HG03135 (cell line): ENCODE results near the gene CNP.
"Not testable (repeated sequence)": the region's sequence is repeated elsewhere in the genome, so short reads cannot be mapped to it uniquely, and the experiment has no call there.

Source experiments
- ATAC-seq: cut with Tn5 transposase; IDR thresholded peaks from one replicate; pipeline ENCODE4 v1.9.1; 2021; ENCODE audit warnings: mild to moderate bottlenecking, moderate library complexity; ENCODE audit not compliant: unreplicated experiment

The CNP gene

GRCh38 chr17:41966463-41967140, at the start of gene CNP:
TSS of gene CNP (plus strand) at chr17:41966795. CDS start at chr17:41966885, 90 bp downstream.
- ATAC-seq = peak; percentile 64

GRCh38 chr17:41917192-41917591, 49.4 kb upstream of the CNP start:
- ATAC-seq = no peak

GRCh38 chr17:41917679-41918313, 48.8 kb upstream of the CNP start:
- ATAC-seq = peak; percentile 8

- ATAC-seq = peak; percentile 86
Measured at GRCh38 chr17:41918314-41919164, 48.1 kb upstream of the CNP start, which contains the start of gene ACLY. TSS of gene ACLY (minus strand) at chr17:41918951. CDS start at chr17:41913873, 5,078 bp downstream.

GRCh38 chr17:41919165-41919817, 47.3 kb upstream of the CNP start:
- ATAC-seq = peak; percentile 5

GRCh38 chr17:41919840-41920579, 46.6 kb upstream of the CNP start:
- no peak for ATAC-seq

GRCh38 chr17:41920580-41920955, 46.0 kb upstream of the CNP start:
- ATAC-seq = no peak

- no peak for ATAC-seq
Measured at GRCh38 chr17:41925991-41926590, 40.5 kb upstream of the CNP start.

- no peak for ATAC-seq
Measured at GRCh38 chr17:41928693-41929251, 37.8 kb upstream of the CNP start.

GRCh38 chr17:41930009-41930832, 36.4 kb upstream of the CNP start, which contains the start of gene ODAD4:
TSS of gene ODAD4 (plus strand) at chr17:41930617. CDS start at chr17:41930724, 107 bp downstream.
- peak; percentile 91 for ATAC-seq

- ATAC-seq = peak; percentile 45
Measured at GRCh38 chr17:41930833-41931156, 35.8 kb upstream of the CNP start.

- not testable (repeated sequence) for ATAC-seq
Measured at GRCh38 chr17:41931715-41932114, 34.9 kb upstream of the CNP start.

- no peak for ATAC-seq
Measured at GRCh38 chr17:41932816-41933389, 33.7 kb upstream of the CNP start.

GRCh38 chr17:41935641-41936040, 31.0 kb upstream of the CNP start:
- no peak for ATAC-seq

- no peak for ATAC-seq
Measured at GRCh38 chr17:41937970-41938954, 28.3 kb upstream of the CNP start.

- ATAC-seq = no peak
Measured at GRCh38 chr17:41939044-41939692, 27.4 kb upstream of the CNP start.

- no peak for ATAC-seq
Measured at GRCh38 chr17:41939693-41940090, 26.9 kb upstream of the CNP start.
